Inferior parietal cortex (tissue), 1 donor: ENCODE results near the gene ITIH2.
"Not testable (repeated sequence)": the region's sequence is repeated elsewhere in the genome, so short reads cannot be mapped to it uniquely, and the experiment has no call there.

Source experiments
- DNase-seq: peaks from one replicate; pipeline ENCODE4 v3.0.0-alpha.2; 2016; ENCODE audit errors: extremely low spot score

The ITIH2 gene

DNA sequence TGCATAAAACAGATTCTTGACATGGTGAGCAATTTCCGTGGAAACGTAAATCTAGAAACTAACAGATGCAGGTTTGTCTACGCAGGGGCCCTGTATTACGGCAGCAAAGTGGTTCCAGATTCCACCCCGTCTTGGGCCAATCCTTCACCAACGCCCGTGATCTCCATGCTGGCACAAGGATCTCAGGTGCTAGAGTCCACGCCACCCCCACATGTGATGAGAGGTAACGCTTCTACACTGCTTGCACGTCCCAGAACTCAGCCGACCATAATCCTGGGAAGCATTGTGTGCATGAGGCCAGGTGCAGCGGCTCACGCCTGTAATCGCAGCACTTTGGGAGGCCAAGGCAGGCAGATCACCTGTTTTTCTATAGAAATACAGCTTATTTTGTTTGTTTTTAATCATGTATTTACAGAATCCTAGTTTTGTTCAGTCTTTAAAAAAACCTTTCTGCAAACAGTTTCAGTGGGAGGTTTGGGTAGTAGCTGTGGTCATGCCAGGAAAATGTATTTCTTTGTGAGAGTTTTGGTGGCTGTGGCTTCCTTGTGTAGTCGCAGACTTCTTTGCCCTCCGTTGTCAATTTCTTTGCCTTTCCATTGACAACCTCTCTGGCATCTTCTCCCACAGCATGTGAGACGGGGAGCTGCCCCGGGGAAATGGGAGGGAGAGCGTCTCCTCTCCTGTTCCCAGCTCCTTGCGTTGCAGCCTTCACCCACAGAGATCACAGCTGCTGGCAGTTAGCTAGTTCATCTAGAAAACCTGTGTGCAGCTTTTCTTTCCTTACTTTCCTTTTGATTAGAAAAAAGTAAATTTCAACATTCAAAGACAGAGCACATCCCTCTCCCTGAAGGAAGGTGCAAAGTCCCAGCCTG, 35.7 kb downstream of the ITIH2 start:
- no peak for DNase-seq

DNA sequence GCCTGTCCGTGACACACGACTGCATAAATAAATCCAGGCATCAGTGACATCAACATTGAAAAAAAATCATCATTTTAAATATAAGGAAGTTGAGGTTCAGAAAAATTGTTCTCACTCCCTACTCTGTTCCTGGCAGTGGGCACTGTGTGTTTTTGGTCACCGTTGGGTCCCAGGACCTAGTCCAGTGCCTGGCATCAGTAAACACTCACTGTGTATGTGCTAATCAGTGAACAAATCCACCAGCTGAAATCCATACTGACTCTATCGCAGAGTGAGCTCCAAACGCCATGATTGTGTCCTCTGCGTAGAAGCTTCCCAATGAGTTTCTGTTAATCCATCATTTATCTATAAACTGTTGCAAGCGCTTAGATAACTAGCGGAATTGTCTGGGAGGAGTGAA, 41.2 kb downstream of the ITIH2 start:
- DNase-seq = no peak

DNA sequence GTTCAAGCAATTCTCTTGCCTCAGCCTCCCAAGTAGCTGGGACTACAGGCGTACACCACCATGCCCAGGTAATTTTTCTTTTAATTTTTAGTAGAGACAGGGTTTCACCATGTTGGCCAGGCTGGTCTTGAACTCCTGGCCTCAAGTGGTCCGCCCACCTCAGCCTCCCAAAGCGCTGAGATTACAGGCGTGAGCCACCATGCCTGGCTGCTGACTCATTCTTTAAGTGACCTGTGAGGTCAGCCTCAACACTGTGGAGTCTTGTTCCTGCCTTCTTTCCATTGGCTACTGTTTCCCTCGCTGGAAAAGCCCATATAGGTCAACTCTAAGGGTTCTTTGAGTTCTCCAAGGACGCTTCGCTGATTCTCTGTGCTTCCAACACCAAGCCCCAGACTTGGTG, 45.5 kb downstream of the ITIH2 start:
- DNase-seq = not testable (repeated sequence)

DNA sequence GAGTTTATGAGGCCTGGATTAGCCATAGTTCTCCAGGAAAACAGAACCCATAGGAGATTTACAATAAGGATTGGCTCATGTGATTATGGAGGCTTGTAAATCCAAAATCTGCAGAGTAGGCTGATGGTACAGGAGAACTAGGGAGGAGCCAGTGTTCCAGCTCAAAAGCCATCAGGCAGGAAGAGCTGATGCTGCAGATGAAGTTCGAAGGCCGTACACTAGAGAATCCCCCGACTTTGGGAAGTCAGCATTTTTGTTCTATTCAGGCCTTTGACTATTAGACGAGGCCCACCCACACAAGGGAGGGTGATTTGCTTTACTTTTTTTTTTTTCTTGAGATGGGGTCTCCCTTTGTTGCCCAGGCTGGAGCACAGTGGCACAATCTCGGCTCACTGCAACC, 47.1 kb downstream of the ITIH2 start:
- DNase-seq = no peak

DNA sequence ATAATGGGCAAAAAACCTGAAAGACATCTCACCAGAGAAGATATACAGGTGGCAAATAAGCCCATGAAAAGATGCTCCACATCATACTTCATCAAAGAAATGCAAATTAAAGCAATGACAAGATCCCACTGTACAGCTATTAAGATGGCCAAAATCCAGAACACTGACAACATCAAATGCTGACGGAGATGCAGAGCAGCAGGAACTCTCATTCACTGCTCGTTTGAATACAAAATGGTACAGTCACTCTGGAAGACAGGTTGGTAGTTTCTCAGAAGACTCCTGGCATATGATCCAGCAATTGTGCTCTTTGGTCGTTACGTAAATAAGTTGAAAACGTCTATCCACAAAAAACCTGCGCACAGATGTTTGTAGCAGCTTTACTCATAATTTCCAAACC, 49.1 kb downstream of the ITIH2 start:
- DNase-seq = no peak

DNA sequence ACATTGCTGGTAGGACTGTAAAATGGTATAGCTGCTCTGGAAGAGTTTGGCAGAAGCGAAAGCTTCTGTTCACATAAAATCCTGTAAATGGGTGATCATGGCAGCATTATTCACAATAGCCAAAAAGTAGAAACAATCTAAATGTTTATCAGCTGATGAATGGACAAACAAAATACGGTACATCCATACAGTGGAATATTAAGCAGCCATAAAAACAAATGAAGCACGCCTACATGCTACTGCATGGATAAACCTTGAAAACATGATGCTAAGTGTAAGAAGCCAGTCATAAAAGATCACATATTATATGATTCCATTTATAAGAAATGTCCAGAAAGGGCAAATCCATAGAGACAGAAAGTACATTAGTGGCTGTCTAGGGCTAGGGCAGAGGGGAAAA, 52.0 kb downstream of the ITIH2 start:
- no peak for DNase-seq

DNA sequence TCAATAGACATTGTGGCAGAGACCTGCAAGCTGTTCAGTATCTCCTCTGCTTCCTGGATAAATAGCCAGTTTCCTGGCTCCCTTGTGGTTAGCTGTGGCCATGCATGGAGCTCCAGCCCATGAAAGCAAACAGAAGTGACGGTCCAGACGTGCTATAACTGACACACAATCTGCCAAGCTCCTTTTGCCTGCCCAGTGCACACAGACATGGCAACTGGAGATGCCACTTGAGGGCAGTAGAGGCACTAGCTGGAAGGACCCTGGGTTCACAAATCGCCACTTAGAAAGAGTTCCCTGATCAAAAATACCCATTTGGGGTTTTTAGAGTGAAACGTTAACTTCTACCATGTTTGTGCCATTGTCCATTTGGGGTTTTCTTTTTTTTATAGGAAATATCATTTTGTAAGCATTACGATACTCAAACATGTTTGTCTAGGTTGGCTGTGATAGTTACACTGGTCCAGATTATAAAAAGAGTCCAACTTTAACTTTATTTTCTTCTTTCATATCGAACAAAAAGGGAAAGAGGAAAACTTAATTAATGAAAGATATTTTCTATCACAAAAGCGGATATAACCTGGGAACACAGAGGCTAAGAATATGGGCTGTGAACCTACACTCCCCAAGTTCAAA, 53.4 kb downstream of the ITIH2 start:
- DNase-seq = no peak

DNA sequence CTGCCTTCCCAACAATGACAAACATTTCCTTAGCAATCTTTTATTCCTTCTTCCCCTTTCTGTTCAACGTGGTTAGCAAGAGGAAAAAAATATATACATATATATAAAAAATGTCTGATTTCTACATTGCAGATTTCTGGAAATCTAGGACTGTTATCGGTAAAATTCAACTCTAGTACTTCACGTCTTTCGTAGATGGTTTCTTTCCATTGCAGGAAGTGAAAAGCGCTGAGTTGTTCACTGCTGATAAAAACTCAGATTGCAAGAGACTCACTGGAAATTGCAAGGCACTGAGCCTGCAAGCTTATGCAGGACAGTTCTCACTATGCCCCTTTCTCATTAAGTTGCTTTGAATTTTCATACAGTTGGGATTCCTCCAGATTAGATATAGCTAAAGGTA, 60.8 kb downstream of the ITIH2 start:
- no peak for DNase-seq

DNA sequence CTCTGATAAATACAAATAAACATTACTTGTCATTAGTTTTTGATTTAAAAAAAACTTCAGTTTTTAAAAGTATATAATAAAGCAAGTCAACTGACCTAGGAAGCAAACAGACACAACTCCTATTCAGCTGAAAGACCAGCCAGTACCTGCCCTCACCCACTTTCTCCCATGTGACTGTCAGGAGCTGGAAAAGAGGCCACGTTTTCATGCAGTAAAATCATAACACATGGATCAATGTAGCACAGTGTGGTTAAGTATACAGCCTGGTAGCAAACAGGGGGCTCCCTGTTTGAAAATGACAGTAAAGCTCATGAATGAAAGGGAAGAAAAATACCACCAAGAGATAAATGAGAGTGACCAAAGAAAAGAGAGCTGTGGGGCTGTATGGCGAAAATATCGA, 63.1 kb downstream of the ITIH2 start:
- DNase-seq = no peak

DNA sequence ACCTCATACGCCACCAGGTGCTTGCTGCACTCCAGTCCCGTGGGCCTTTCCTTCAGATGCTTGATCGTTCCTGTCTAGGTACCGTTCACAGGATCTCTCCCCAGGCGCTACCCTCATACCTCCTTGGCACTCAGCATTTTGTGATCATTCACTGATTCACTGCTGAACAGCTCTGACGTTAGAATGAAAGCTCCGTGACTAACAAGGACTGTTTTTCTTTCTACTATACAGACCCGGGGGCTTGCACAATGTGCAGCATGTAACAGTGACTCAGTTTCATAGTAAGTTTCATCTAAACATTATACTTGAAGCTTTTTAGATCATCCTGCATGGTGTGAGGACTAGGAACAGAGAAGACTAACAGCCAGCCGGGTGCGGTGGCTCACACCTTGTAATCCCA, 64.1 kb downstream of the ITIH2 start:
- DNase-seq = no peak

DNA sequence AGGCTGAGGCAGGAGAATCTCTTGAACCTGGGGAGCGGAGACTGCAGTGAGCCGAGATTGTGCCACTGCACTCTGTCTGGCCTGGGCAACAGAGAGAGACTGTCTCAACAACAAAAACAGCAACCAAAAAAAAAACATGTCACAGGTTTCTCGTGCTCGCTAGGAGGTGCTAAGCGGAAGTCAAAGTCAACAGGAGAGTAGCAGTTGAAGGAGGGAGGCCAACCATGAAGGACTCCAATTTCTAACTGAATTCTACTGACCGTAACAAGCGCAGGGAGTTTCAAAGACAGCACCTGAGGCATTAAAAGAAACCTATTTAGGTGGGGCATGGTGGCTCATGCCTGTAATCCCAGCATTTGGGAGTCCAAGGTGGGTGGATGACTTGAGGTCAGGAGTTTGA, 65.3 kb downstream of the ITIH2 start:
- no peak for DNase-seq

DNA sequence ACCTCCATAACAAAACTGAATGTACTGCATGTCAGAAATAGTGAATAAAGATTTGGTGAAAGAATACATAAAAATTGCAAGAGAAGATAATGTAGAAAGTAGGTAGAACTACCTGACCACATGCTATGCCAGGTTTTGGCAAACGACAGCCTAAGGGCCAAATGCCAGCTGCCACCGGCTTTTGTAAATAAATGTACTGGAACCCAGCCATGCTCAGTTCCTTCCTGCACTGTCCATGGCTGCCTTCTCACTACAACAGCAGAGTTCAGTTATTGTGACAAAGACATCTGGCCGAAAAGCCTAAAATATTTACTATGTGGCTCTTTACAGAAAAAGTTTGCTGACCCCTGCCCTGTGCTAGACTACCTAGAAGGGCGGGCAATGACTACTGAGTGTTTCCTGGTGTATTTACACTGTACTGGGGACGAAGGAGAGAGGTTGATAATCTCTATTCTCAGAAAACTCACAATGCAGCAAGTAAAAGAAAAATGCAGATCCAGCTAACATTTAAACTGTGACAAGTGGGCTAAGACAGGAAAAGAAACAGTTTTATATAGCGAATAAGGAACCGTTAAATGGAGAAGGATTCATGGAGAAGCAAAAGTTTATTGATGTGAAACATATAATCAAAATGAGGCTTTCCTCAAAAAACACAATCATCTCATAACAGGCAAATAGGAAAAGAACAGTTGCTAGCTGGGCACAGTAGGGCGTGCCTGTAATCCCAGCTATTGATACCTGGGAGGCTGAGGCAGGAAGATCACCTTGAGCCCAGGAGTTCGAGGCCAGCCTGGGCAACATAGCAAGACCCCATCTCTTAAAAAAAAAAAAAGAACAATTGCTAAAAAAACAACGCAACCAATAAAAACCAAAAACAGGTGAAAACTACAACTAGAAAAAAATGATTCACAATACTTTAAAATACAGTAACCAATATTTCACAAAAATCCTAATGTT, 71.0 kb downstream of the ITIH2 start:
- DNase-seq = no peak

DNA sequence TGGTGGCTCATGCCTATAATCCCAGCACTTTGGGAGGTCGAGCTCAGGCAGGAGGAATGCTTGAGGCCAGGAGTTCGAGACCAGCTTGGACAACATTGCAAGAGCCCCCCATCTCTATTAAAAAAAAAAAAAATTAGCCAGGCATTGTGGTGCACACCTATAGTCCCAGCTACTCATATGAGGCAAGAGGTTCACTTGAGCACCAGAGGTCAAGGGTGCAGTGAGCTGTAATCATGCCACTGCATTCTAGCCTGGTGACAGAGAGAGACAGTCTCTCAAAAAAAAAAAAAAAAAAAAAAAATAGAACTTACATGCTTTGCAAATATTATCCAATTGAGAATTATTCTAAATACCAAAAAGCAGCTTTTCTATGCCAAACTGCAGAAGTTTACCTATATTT, 73.7 kb downstream of the ITIH2 start:
- no peak for DNase-seq

DNA sequence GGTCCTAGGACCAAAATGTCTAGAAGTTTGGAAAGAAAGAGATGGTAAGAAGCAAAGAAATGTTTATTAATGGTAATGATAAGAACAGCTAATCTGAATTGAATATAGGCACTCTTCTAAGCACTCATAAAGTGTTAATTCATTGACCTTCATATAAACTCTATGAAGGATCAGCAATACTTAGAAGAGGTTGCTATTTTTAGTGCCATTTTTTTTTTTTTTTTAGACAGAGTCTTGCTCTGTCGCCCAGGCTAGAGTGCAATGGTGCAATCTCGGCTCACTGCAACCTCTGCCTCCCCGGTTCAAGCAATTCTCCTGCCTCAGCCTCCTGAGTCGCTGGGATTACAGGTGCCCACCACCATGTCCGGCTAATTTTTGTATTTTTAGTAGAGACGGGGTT, 79.1 kb downstream of the ITIH2 start:
- not testable (repeated sequence) for DNase-seq

DNA sequence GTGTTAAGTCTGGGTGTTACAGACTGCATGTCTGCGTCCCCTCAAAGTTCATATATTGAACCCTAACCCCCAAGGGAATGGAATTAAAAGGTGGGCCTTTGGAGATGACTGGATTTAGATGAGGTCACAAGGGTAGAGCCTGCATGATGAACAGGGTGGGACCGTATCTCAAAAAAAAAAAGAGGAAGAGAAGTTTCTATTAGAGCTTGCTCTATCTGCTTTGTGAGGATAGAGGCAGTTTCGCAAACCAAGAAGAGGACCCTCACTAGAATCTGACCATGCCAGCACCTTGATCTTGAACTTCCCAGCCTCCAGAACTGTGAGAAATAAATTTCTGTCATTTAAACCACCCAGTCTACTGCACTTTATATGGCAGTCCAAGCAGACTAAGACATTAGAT, 83.3 kb downstream of the ITIH2 start:
- DNase-seq = no peak

DNA sequence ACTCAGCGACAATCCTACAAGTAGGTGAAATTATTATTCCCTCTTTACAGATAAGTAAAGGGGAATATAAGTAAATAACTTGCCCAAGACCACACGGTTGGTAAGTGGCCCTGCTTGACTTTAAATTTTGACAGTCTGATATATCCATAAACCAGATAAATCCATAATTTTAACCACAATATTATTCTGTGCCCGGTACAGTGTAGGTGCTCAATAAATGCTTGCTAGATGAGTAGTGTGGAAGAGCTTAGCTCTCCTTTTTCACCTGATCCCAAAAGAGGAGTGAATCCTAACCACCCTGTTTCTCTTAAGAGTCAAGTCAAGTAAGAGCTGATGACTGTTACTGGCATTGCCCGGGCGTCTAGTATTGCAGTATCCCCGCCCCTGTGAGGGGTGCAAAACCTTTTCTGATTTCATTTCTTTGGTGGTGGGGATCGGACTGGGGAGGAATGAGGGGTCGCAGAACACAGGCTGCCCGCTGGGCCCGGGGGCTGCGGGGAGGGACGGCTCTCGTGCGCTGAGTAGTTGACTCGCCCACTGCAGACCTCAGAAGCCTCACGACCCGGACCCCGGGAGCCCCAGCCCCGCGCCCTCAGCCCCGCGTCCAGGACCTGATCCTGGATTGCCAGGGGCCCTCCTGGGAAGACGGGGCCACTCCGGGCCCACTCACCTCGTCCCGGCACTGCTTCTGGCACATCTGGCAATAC, 84.2 kb downstream of the ITIH2 start:
- DNase-seq = no peak

DNA sequence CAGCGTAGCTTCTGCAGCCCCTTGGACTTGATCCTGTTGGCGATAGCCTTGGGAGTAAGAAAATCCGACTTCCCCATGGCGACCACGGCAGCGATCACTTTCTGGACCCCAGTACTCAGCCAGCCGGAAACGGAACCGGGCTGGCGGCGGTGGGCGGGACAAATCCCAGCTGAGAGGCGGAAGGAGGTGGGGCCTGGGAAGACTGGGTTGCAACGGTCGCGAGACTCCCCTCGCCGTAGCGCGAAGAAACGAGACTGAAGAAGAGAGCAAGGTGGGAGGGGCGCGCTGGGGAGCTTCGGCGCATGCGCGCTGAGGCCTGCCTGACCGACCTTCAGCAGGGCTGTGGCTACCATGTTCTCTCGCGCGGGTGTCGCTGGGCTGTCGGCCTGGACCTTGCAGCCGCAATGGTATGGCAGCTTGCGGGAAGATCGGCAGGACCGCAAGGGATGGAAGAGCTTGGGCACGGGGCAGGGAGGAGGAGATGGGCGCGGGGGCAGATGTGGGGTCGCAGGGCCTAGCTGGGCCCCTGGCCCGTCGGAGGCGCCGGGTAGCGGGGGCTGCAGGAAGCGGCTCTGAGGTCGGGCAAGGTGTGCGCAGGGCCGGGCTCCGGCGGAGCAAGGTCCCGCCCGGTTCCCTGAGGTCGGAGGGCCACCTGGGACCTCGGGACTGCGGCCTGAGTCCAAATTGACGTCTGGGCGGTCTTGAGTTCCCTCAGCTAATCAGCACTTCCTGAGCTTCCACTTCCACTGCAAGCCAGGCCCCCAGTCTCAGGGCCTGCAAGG, 84.9 kb downstream of the ITIH2 start, which contains the start of the genes ATP5F1C and KIN:
TSS of gene ATP5F1C (plus strand) at position 321 of the 782 bp plus-strand sequence. CDS start at position 352, 31 bp downstream.
TSS of gene KIN (minus strand) at position 137 of the 782 bp plus-strand sequence. CDS start at position 77, 60 bp downstream.
- peak; percentile 97 for DNase-seq

DNA sequence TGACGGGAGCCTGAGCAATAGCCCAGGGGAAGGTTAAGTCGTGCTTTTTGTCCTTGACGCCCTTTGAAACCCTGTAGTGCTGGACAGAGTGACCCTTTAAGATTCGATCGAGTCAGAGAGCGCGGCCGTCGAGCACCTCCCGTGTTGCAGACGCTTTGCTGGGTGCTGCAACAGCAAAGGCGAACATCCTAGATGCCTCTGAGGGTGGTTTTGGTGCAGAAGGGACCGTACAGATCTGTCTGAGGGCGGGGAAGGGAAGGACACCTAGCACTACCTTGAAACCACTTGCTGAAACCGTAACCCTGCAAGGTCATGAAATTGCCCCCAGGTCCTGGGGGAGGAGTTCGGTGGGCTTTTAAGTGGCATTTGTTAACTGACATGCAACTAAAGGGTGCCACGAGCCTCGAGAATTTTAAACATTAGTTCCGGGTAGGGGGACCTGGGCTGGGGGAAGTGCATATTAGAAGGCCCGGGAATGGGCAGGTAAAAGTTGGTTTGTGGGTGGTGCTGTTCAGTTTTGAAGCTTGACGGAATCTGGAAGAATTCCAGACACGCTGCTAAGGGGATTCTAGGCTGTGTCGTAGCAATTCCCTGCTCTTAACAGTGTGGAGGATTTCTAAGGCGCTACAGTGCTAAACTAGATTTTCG, 85.6 kb downstream of the ITIH2 start:
- DNase-seq = no peak

DNA sequence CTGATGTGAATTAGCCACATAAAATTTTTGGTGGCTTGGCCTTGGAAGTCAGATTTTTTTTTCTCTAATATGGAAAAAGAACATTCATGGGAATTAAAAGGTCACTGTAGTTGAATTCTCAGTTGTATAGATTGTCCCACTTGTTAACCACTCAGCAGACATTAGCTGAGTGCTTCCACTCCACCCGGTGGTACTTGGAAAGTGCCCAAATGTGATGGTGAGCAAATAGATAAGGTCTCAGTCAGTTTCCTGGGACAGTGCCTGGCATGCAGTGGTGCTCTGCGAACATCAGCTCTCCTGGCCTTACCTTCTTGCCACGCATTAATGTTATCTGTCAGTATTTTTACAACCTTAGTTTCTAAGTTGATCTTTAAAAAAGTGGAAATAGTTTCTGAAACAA, 86.3 kb downstream of the ITIH2 start:
- DNase-seq = no peak

DNA sequence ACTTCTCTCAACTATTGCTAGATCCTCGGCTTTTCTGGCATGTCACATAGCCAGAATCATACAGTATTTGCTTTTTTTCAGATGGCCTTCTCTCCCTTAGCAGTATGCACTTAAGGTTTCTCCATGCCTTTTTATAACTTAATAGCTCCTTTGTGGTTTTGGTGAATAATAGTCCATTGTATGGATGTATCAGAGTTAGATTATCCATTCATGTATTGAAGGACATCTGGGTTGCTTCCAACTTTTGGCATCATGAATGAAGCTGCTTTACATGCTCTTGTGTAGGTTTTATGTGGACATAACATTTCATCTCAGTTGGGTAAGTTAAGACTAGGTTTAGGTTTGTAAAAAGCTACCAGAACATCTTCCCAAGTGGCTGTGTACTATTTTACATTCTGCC, 89.4 kb downstream of the ITIH2 start:
- DNase-seq = peak; percentile 27
